IMR-90 (cell line): ENCODE measurements around the gene C1orf52.

Experiments used
- BHLHE40 ChIP-seq: fragments of 150-350 bp; IDR thresholded peaks from 2 replicates; pipeline ENCODE4 v1.6.1; 2016; ENCODE audit warnings: mild to moderate bottlenecking, low read depth, low read length
- CEBPB ChIP-seq: IDR thresholded peaks from 2 replicates; pipeline ENCODE4 v1.6.1; 2012; ENCODE audit warnings: low read depth, low read length, improper control_type of control experiment
- FOS ChIP-seq: fragments of 150-350 bp; IDR thresholded peaks from 2 replicates; pipeline ENCODE4 v1.6.1; 2016; ENCODE audit warnings: low read depth, low read length
- MAFK ChIP-seq: IDR thresholded peaks from 2 replicates; pipeline ENCODE4 v1.6.1; 2012; ENCODE audit warnings: low read depth, low read length, improper control_type of control experiment
- MAZ ChIP-seq: IDR thresholded peaks from 2 replicates; pipeline ENCODE4 v1.6.1; 2012; ENCODE audit warnings: low read depth, mild to moderate bottlenecking, low read length, improper control_type of control experiment, moderate library complexity, borderline replicate concordance
- MXI1 ChIP-seq: IDR thresholded peaks from 2 replicates; pipeline ENCODE4 v1.6.1; 2012; ENCODE audit warnings: low read depth, mild to moderate bottlenecking, low read length, moderate library complexity, borderline replicate concordance
- POLR2A ChIP-seq: IDR thresholded peaks from 2 replicates; pipeline ENCODE4 v1.6.1; 2012; ENCODE audit warnings: mild to moderate bottlenecking, low read depth, low read length
- RCOR1 ChIP-seq: IDR thresholded peaks from 2 replicates; pipeline ENCODE4 v1.6.1; 2012; ENCODE audit warnings: mild to moderate bottlenecking, low read length, improper control_type of control experiment; ENCODE audit not compliant: insufficient replicate concordance
- RFX5 ChIP-seq: IDR thresholded peaks from 2 replicates; pipeline ENCODE4 v1.8.0; 2012; ENCODE audit warnings: low read depth, mild to moderate bottlenecking, low read length, moderate library complexity
- SMC3 ChIP-seq: fragments of 150-350 bp; IDR thresholded peaks from 2 replicates; pipeline ENCODE4 v1.6.1; 2016; ENCODE audit warnings: low read depth, mild to moderate bottlenecking, antibody characterized with exemption, low read length, moderate library complexity
- TF ChIP-seq, protein P1 (sequence below): conservative IDR thresholded peaks from 2 replicates; pipeline ENCODE4 v1.5.1; 2012; ENCODE audit warnings: mild to moderate bottlenecking, low read depth, low read length, improper control_type of control experiment
- TF ChIP-seq, protein P2 (sequence below): fragments of 150-350 bp; IDR thresholded peaks from 2 replicates; pipeline ENCODE4 v1.6.1; 2017; ENCODE audit warnings: mild to moderate bottlenecking, antibody characterized with exemption, low read length, low read depth

DNA sequence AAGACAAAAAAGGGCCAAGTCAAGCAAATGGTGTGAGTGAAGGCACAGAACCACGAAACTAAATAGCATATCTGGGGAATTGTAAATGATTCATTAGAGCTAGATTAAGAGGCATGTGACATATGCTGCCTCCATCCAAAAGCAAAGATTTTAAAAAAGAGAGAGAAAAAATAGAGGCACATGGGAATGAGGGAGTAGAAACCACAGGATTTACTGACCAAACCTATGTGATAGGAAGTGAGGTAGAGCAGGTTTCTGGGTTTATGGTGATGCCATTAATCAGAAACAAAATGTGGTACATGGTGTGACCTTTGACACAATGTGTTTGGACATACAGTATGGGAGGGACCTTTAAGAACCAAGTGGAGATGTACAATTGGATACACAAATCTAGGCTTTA is 13.6 kb downstream of the C1orf52 start:
- TF ChIP-seq, protein P1, sequence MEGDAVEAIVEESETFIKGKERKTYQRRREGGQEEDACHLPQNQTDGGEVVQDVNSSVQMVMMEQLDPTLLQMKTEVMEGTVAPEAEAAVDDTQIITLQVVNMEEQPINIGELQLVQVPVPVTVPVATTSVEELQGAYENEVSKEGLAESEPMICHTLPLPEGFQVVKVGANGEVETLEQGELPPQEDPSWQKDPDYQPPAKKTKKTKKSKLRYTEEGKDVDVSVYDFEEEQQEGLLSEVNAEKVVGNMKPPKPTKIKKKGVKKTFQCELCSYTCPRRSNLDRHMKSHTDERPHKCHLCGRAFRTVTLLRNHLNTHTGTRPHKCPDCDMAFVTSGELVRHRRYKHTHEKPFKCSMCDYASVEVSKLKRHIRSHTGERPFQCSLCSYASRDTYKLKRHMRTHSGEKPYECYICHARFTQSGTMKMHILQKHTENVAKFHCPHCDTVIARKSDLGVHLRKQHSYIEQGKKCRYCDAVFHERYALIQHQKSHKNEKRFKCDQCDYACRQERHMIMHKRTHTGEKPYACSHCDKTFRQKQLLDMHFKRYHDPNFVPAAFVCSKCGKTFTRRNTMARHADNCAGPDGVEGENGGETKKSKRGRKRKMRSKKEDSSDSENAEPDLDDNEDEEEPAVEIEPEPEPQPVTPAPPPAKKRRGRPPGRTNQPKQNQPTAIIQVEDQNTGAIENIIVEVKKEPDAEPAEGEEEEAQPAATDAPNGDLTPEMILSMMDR: no peak
- TF ChIP-seq MAFK (no peak), POLR2A (no peak), CEBPB (no peak), SMC3 (no peak), BHLHE40 (no peak), MXI1 (no peak), RFX5 (no peak), RCOR1 (no peak), MAZ (no peak), FOS (no peak)
- TF ChIP-seq, protein P2, sequence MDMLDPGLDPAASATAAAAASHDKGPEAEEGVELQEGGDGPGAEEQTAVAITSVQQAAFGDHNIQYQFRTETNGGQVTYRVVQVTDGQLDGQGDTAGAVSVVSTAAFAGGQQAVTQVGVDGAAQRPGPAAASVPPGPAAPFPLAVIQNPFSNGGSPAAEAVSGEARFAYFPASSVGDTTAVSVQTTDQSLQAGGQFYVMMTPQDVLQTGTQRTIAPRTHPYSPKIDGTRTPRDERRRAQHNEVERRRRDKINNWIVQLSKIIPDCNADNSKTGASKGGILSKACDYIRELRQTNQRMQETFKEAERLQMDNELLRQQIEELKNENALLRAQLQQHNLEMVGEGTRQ: no peak
